Measurements from ENCODE around the gene ZNF658.
"Not testable (repeated sequence)": the region's sequence is repeated elsewhere in the genome, so short reads cannot be mapped to it uniquely, and the experiment has no call there.

GRCh38 chr9:66881847-66882246, 18.7 kb upstream of the ZNF658 start:
- not testable (repeated sequence) for TF ChIP-seq CTCF (IDR thresholded peaks at IDR 0.05; ENCODE audit: low read depth, low read length); EZH2phosphoT487 (IDR thresholded peaks at IDR 0.05; ENCODE audit: low read depth)
